GM06990 (cell line): ENCODE measurements around the gene RUSF1.
A peak's percentile ranks its signal among the peaks of the same experiment; 100 is the strongest.

ENCODE experiments used
- DNase-seq: peaks from one replicate; pipeline ENCODE4 v3.0.0-alpha.2; 2011; ENCODE audit not compliant: insufficient read length; ENCODE audit errors: extremely low read depth
- H3K27me3 ChIP-seq: replicated peaks from 2 replicates; pipeline ENCODE4 v1.6.0; 2011; ENCODE audit warnings: low read length; ENCODE audit not compliant: control insufficient read depth, insufficient read depth
- H3K36me3 ChIP-seq: 2 replicates; pipeline ENCODE4 v1.5.1; 2011; ENCODE audit warnings: low read length; ENCODE audit not compliant: control insufficient read depth, insufficient read depth
- H3K4me3 ChIP-seq: replicated peaks from 2 replicates; pipeline ENCODE4 v1.5.1; 2011; ENCODE audit warnings: low read depth, mild to moderate bottlenecking, control low read depth, low read length
- CTCF ChIP-seq: IDR thresholded peaks from 2 replicates; pipeline ENCODE4 v1.5.1; 2011; ENCODE audit warnings: low read length, control low read depth, mild to moderate bottlenecking, inconsistent platforms; ENCODE audit not compliant: insufficient read depth, poor library complexity, severe bottlenecking

RUSF1 gene

GRCh38 chr16:31483081-31483480 is 25.1 kb downstream of the RUSF1 start, which contains the start of gene SLC5A2:
Gene SLC5A2, plus strand, starts transcription at chr16:31483123. Its CDS starts 14 bp downstream, at chr16:31483137.
- no peak within 1 kb of the TSS for H3K4me3 ChIP-seq
- no peak for TF ChIP-seq CTCF
- no peak for DNase-seq
- H3K36me3 ChIP-seq = no peaks in the 10 kb centered on the region
- H3K27me3 ChIP-seq = no peaks in the 10 kb centered on the region; the same call in none of the 2 replicates

- Histone ChIP-seq H3K36me3 (no peaks in the 10 kb centered on the region), H3K4me3 (no peak overlapping the region), H3K27me3 (no peaks in the 10 kb centered on the region; the same call in none of the 2 replicates)
- DNase-seq = no peak
- TF ChIP-seq CTCF = no peak
Measured at GRCh38 chr16:31480851-31481536, 27.2 kb downstream of the RUSF1 start.

- DNase-seq = no peak
- no peaks in the 10 kb centered on the region for H3K36me3 ChIP-seq
- TF ChIP-seq CTCF = no peak
- H3K4me3 ChIP-seq = no peak overlapping the region
- no peaks in the 10 kb centered on the region; the same call in none of the 2 replicates for H3K27me3 ChIP-seq
Measured at GRCh38 chr16:31479751-31480150, 28.4 kb downstream of the RUSF1 start.

GRCh38 chr16:31478956-31479355 is 29.2 kb downstream of the RUSF1 start:
- DNase-seq = no peak
- TF ChIP-seq CTCF = no peak
- Histone ChIP-seq H3K27me3 (peaks cover 2% of the 10 kb centered on the region), H3K36me3 (no peaks in the 10 kb centered on the region), H3K4me3 (no peak overlapping the region)

- Histone ChIP-seq H3K4me3 (peak overlapping the region; percentile 54), H3K27me3 (peaks cover 2% of the 10 kb centered on the region), H3K36me3 (no peaks in the 10 kb centered on the region)
- DNase-seq = no peak
- TF ChIP-seq CTCF = no peak
Measured at GRCh38 chr16:31477220-31478216, 30.7 kb downstream of the RUSF1 start.
